Measurements from ENCODE around the gene PLCG1.

Gene PLCG1

DNA sequence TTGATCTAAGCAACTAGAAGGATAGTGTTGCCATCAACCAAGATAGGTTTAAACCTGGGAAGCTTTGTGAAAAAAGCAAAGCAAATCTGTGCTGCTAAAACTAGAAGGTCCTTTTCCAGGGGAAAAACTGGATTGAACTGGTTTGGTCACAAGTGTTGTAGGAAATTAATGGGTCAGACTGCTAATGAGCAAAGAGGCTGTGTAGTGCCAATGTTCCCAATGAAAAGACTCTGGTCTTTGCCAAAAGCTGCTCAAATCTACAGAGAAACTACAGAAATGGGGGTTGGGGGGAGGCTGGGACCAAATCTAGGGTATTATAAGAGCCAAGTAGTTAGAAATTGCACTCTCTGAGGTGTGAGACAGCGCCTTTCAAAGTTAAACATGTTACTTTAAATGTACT, 85.0 kb downstream of the PLCG1 start:
- no peaks in the 10 kb centered on the region for H3K36me3 ChIP-seq (ENCODE audit: control insufficient read depth, insufficient read depth, low read length)
- H3K9me3 ChIP-seq (ENCODE audit: control insufficient read depth, low read length), result no peaks in the 10 kb centered on the region
- H3K27ac ChIP-seq (ENCODE audit: low read depth, low read length, severe bottlenecking), result no peak overlapping the region
- H3K4me1 ChIP-seq (ENCODE audit: control insufficient read depth, insufficient read depth, low read length, poor library complexity, severe bottlenecking), result no peaks in the 10 kb centered on the region
- no CpG with 5 or more reads among the region's 1 CpG for WGBS, 2 experiments (ENCODE audit: insufficient coverage in 2 of 2)
- H3K4me3 ChIP-seq (ENCODE audit: extremely low read depth, insufficient read depth, low read length, poor library complexity, severe bottlenecking), result no peak overlapping the region

DNA sequence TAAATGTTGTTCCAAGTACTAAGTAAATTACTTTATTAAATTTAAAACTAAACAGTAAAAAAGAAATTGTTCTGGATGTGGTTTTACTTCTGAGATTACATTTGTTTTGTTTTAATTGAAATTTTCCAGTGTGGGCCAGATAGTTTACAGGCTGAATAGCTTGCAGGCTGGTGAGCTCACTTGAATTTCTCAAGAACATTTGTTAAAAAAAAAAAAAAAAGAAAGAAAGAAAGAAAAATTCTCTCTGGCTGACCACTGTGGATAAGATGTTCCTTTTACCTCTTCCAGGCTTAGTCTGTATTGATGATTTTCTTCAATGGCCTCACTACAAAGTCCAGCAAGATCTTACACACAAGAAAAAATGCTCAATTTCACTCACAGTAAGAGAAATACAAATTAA, 85.4 kb downstream of the PLCG1 start:
- Histone ChIP-seq H3K27ac (ENCODE audit: low read depth, low read length, severe bottlenecking) (no peak overlapping the region), H3K4me3 (ENCODE audit: extremely low read depth, insufficient read depth, low read length, poor library complexity, severe bottlenecking) (no peak overlapping the region), H3K4me1 (ENCODE audit: control insufficient read depth, insufficient read depth, low read length, poor library complexity, severe bottlenecking) (no peaks in the 10 kb centered on the region), H3K9me3 (ENCODE audit: control insufficient read depth, low read length) (no peaks in the 10 kb centered on the region), H3K36me3 (ENCODE audit: control insufficient read depth, insufficient read depth, low read length) (no peaks in the 10 kb centered on the region)

DNA sequence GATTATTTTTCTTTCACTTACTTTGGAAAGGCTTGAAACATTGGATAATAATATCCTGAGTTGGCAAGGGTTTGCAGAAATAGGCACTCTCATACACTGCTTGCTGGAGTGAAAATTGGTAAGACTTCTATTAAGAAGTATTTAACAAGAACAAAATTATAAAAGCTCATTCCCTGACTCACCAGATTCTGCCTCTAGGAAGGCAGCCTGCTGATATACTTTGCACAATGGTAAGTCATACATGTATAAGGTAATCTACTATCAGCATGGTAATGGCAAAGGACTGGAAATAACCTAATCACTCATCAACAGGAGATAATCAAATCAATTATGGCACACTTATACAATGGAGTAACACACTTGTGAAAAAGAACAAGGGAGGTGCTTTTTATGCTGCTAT, 85.8 kb downstream of the PLCG1 start:
- Histone ChIP-seq H3K36me3 (ENCODE audit: control insufficient read depth, insufficient read depth, low read length) (no peaks in the 10 kb centered on the region), H3K27ac (ENCODE audit: low read depth, low read length, severe bottlenecking) (no peak overlapping the region), H3K4me1 (ENCODE audit: control insufficient read depth, insufficient read depth, low read length, poor library complexity, severe bottlenecking) (no peaks in the 10 kb centered on the region), H3K9me3 (ENCODE audit: control insufficient read depth, low read length) (no peaks in the 10 kb centered on the region), H3K4me3 (ENCODE audit: extremely low read depth, insufficient read depth, low read length, poor library complexity, severe bottlenecking) (no peak overlapping the region)

DNA sequence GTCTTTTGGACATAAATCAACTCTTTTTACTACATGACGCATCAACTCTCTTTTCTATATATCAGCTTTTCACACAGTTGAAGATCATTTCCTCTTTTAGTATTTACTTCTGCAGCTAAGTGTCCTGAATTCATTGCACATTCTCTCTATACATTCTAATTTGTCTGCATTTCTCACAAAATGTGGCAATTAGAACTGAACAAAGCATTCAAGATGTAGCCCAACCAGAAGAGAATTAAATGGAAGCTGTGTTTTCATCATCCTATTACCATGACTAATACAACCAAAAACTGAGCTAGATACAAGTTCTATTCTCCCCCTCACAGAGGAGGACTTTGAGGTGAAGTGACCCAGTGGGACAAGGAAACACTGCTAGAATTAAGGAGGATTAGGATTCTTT, 86.9 kb downstream of the PLCG1 start:
- H3K4me1 ChIP-seq (ENCODE audit: control insufficient read depth, insufficient read depth, low read length, poor library complexity, severe bottlenecking), result no peaks in the 10 kb centered on the region
- no peaks in the 10 kb centered on the region for H3K36me3 ChIP-seq (ENCODE audit: control insufficient read depth, insufficient read depth, low read length)
- H3K4me3 ChIP-seq (ENCODE audit: extremely low read depth, insufficient read depth, low read length, poor library complexity, severe bottlenecking), result no peak overlapping the region
- H3K27ac ChIP-seq (ENCODE audit: low read depth, low read length, severe bottlenecking), result no peak overlapping the region
- no peaks in the 10 kb centered on the region for H3K9me3 ChIP-seq (ENCODE audit: control insufficient read depth, low read length)
- WGBS, 2 experiments (ENCODE audit: insufficient coverage in 2 of 2), result 94 to 100% methylated on average over 1 of the region's 1 CpG

DNA sequence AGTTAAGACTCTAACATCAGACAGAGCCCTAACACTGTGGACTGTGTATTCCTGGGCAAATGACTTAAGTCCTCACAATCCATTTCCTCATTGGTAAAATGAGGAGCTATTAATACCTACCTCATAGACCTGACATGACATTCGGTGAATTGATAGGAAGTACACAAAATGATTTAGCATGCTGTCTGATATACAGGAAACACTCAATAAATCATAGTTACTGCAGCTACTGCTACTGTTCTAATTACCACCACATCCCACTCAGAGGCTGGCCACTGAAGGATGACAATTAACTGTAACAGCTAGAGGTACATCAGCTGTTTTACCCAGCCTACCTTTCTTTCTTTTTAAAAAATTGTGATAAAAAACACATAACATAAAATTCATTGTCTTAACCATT, 87.7 kb downstream of the PLCG1 start:
- H3K27ac ChIP-seq (ENCODE audit: low read depth, low read length, severe bottlenecking), result no peak overlapping the region
- WGBS, 2 experiments (ENCODE audit: insufficient coverage in 2 of 2), result 100% methylated on average over 1 of the region's 1 CpG; no CpG with 5 or more reads in 1 of the 2 experiments
- no peak overlapping the region for H3K4me3 ChIP-seq (ENCODE audit: extremely low read depth, insufficient read depth, low read length, poor library complexity, severe bottlenecking)

DNA sequence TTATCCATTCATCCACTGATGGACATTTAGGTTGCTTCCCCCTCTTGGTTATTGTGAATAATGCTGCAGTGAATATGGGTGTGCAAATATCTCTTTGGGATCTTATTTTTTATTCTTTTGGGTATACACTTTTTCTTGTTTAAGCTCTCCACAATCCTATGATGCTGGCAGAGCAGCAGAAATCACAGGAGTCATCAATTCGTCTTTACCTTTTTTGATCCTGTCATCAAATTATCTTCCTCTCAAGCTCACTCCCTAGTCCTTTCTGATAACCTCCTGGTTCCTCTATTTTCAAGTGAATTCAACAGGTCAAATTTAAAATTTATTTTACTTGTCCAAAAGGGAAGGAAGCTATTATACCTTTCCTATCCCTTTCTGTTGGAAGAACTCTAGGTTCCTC, 89.1 kb downstream of the PLCG1 start:
- 67 to 71% methylated on average over 1 of the region's 1 CpG for WGBS, 2 experiments (ENCODE audit: insufficient coverage in 2 of 2)
- Histone ChIP-seq H3K4me1 (ENCODE audit: control insufficient read depth, insufficient read depth, low read length, poor library complexity, severe bottlenecking) (no peaks in the 10 kb centered on the region), H3K4me3 (ENCODE audit: extremely low read depth, insufficient read depth, low read length, poor library complexity, severe bottlenecking) (no peak overlapping the region), H3K27ac (ENCODE audit: low read depth, low read length, severe bottlenecking) (no peak overlapping the region), H3K9me3 (ENCODE audit: control insufficient read depth, low read length) (no peaks in the 10 kb centered on the region), H3K36me3 (ENCODE audit: control insufficient read depth, insufficient read depth, low read length) (no peaks in the 10 kb centered on the region)

More for the DNA sequence above, 87.7 kb downstream of the PLCG1 start:
- Histone ChIP-seq H3K9me3 (ENCODE audit: control insufficient read depth, low read length) (no peaks in the 10 kb centered on the region), H3K4me1 (ENCODE audit: control insufficient read depth, insufficient read depth, low read length, poor library complexity, severe bottlenecking) (no peaks in the 10 kb centered on the region), H3K36me3 (ENCODE audit: control insufficient read depth, insufficient read depth, low read length) (no peaks in the 10 kb centered on the region)
